Endothelial cell of umbilical vein (primary cell): ENCODE data around the gene TECTA. TPM values are rescaled to one million over a fixed set of nuclear protein-coding genes. Genes with fewer than 3 reads are reported as not detected.

ENCODE experiments used
- BruUV-seq: library from RNA; stranded (reverse); fragments of 400-500 nt; replicated peaks from 2 replicates; lab custom pipeline; 2021; lab: Mats Ljungman, UMichigan
- CTCF ChIA-PET: fragments of 300-600, 350-600 bp; sonication (Branson Sonifier 250); formaldehyde crosslinking; loops from one replicate; lab custom pipeline; 2021; ENCODE audit warnings: antibody characterized with exemption, inconsistent platforms; lab: Charles Lee
- POLR2A ChIA-PET: fragments of 300-600, 350-600 bp; sonication (Branson Sonifier 250); formaldehyde crosslinking; loops from one replicate; lab custom pipeline; 2021; ENCODE audit warnings: antibody characterized with exemption, inconsistent platforms; lab: Charles Lee
- DNase-seq: peaks from one replicate; pipeline ENCODE4 v3.0.0-alpha.2; 2011; ENCODE audit warnings: low read depth, low spot score
- FAIRE-seq: peaks from 2 replicates; lab custom pipeline; 2011; peaks lifted over from hg19 to GRCh38; lab: Jason Lieb, UNC
- H2AFZ ChIP-seq: 2 replicates; pipeline ENCODE4 v1.6.0; 2012; ENCODE audit warnings: low read depth, low read length, control low read depth, inconsistent platforms
- H3K27ac ChIP-seq: 2 replicates; pipeline ENCODE4 v1.5.1; 2011; ENCODE audit warnings: low read depth, mild to moderate bottlenecking, control low read depth, low read length, moderate library complexity; ENCODE audit not compliant: insufficient read depth
- H3K27me3 ChIP-seq, 2 experiments: 2 replicates each; pipeline versions ENCODE4 v1.6.0 to v1.6.1; 2011; ENCODE audit warnings: low read length in 2 of 2, mixed read lengths in 1 of 2; ENCODE audit not compliant: control insufficient read depth in 2 of 2, insufficient read depth in 2 of 2
- H3K36me3 ChIP-seq, 2 experiments: 2 replicates in 1 of 2; 3 replicates in 1 of 2; pipeline ENCODE4 v1.5.1; 2011; ENCODE audit warnings: low read length in 2 of 2, mild to moderate bottlenecking in 1 of 2, moderate library complexity in 1 of 2; ENCODE audit not compliant: control insufficient read depth in 2 of 2, insufficient read depth in 2 of 2; ENCODE audit errors: extremely low read depth in 1 of 2
- H3K4me1 ChIP-seq: 3 replicates; pipeline ENCODE4 v1.5.1; 2011; ENCODE audit warnings: mild to moderate bottlenecking, low read length; ENCODE audit not compliant: control insufficient read depth, insufficient read depth; ENCODE audit errors: extremely low read depth
- H3K4me2 ChIP-seq: 2 replicates; pipeline ENCODE4 v1.6.1; 2011; ENCODE audit warnings: low read length, control low read depth, mixed read lengths; ENCODE audit not compliant: insufficient read depth
- H3K4me3 ChIP-seq, 3 experiments: fragments of 200-600 bp in 1 of 3; sonication (generic), shearing (Covaris generic) in 1 of 3; replicated peaks in 1 of 3; 2 replicates each; pipeline ENCODE4 v1.5.1; 2011 to 2016; ENCODE audit warnings: control low read depth in 3 of 3, low read length in 3 of 3, mild to moderate bottlenecking in 2 of 3, inconsistent platforms in 1 of 3, low read depth in 1 of 3, moderate library complexity in 1 of 3; ENCODE audit not compliant: insufficient read depth in 1 of 3
- H3K79me2 ChIP-seq: 2 replicates; pipeline ENCODE4 v1.6.0; 2012; ENCODE audit warnings: low read length, inconsistent platforms; ENCODE audit not compliant: control insufficient read depth, insufficient read depth
- H3K9ac ChIP-seq: replicated peaks from 2 replicates; pipeline ENCODE3; 2011; ENCODE audit warnings: low read length, control low read depth; ENCODE audit not compliant: insufficient read depth; ENCODE audit errors: extremely low read depth
- H3K9me1 ChIP-seq: replicated peaks from 3 replicates; pipeline ENCODE4 v1.6.0; 2011; ENCODE audit warnings: mild to moderate bottlenecking, low read length; ENCODE audit not compliant: control insufficient read depth, insufficient read depth; ENCODE audit errors: extremely low read depth
- H3K9me3 ChIP-seq: replicated peaks from 2 replicates; pipeline ENCODE4 v1.5.1; 2012; ENCODE audit warnings: low read length, inconsistent platforms; ENCODE audit not compliant: control insufficient read depth, insufficient read depth
- H4K20me1 ChIP-seq: replicated peaks from 2 replicates; pipeline ENCODE3; 2011; ENCODE audit warnings: mild to moderate bottlenecking, low read length; ENCODE audit not compliant: control insufficient read depth, insufficient read depth; ENCODE audit errors: extremely low read depth
- EZH2 ChIP-seq: IDR thresholded peaks from 2 replicates; pipeline ENCODE4 v1.6.1; 2012; ENCODE audit warnings: borderline replicate concordance, low read depth, mild to moderate bottlenecking, moderate library complexity, low read length, inconsistent platforms; ENCODE audit not compliant: severe bottlenecking
- FOS ChIP-seq: IDR thresholded peaks from 2 replicates; pipeline ENCODE4 v1.6.1; 2011; ENCODE audit warnings: mild to moderate bottlenecking, low read length, moderate library complexity, borderline replicate concordance; ENCODE audit not compliant: insufficient read depth
- GATA2 ChIP-seq: IDR thresholded peaks from 2 replicates; pipeline ENCODE4 v1.7.0; 2011; ENCODE audit warnings: low read depth, mild to moderate bottlenecking, moderate library complexity, mixed read lengths, low read length; ENCODE audit not compliant: insufficient read length, insufficient read depth
- JUN ChIP-seq: IDR thresholded peaks from 2 replicates; pipeline ENCODE4 v1.6.1; 2011; ENCODE audit warnings: borderline replicate concordance, low read depth; ENCODE audit not compliant: insufficient read length, insufficient read depth
- MYC ChIP-seq: IDR thresholded peaks from one replicate; pipeline ENCODE4 v1.6.1; 2011; ENCODE audit warnings: mild to moderate bottlenecking, low read depth, low read length
- POLR2A ChIP-seq: IDR thresholded peaks from 2 replicates; pipeline ENCODE4 v1.6.1; 2012; ENCODE audit warnings: low read depth, mild to moderate bottlenecking, control low read depth, low read length
- POLR2AphosphoS5 ChIP-seq: IDR thresholded peaks from 2 replicates; pipeline ENCODE4 v1.6.1; 2012; ENCODE audit warnings: low read depth, mild to moderate bottlenecking, control low read depth, low read length, moderate library complexity; ENCODE audit not compliant: insufficient read depth
- dilution Hi-C: fragments of 300-500 bp; cut with MboI; formaldehyde crosslinking; loops from one replicate; pipeline ENCODE4 v1.15.0; 2019; ENCODE audit warnings: low sequenced_read_pairs; ENCODE audit not compliant: extremely low pct_ligation_motif_present
- intact Hi-C: fragments of 100-400 bp; cut with micrococcal nuclease; formaldehyde crosslinking; loops from one replicate; pipeline ENCODE4 v1.10.0; 2022
- polyA plus RNA-seq, 4 experiments: library from polyadenylated mRNA; depleted of rRNA in 3 of 4; stranded (reverse) in 3 of 4; unstranded in 1 of 4; fragments of >200 nt; gene quantifications; 2 replicates each; pipeline versions ENCODE4 v1.2.1 to v1.2.3, GENCODE V29; 2011 to 2012; ENCODE audit warnings: missing spikeins in 1 of 4
- total RNA-seq: library from RNA; stranded (reverse); gene quantifications from 2 replicates; pipeline ENCODE4 v1.2.3, GENCODE V29; 2021
- TF ChIP-seq, protein P1 (sequence below), 2 donors: IDR thresholded peaks; 1 replicate in 1 of 2; 2 replicates in 1 of 2; pipeline ENCODE4 v1.5.1; 2011; ENCODE audit warnings: low read length in 2 of 2, mild to moderate bottlenecking in 2 of 2, moderate library complexity in 2 of 2, control low read depth in 1 of 2, inconsistent platforms in 1 of 2, low read depth in 1 of 2; ENCODE audit not compliant: insufficient read depth in 1 of 2; ENCODE audit errors: extremely low read depth in 1 of 2
- TF ChIP-seq, protein P2 (sequence below): IDR thresholded peaks from 2 replicates; pipeline ENCODE4 v1.6.1; 2011; ENCODE audit not compliant: insufficient read depth, insufficient read length

Gene TECTA
- total and polyA plus RNA-seq, 2 donors (not counting 3 experiments of a cell fraction or from before 2014, with no cell fraction given), result 0.44 to 0.69 TPM

- no peaks in the 10 kb centered on the region for H3K27me3 ChIP-seq
- no TSS peak for BruUV-seq
- H3K9ac ChIP-seq, result no peak overlapping the region
- POLR2A ChIA-PET, result no interaction called here
- no peaks in the 10 kb centered on the region for H3K79me2 ChIP-seq
- no peak overlapping the region for H3K4me2 ChIP-seq
- H3K27ac ChIP-seq, result no peak overlapping the region
- H2AFZ ChIP-seq, result no peak overlapping the region
- FAIRE-seq, result no peak
- CTCF ChIA-PET, result no interaction called here
- no peak overlapping the region for H3K4me3 ChIP-seq
- dilution Hi-C loops, result no loop called here
- no peaks in the 10 kb centered on the region for H3K36me3 ChIP-seq
- intact Hi-C loops, result no loop called here
- no peaks in the 10 kb centered on the region for H3K9me1 ChIP-seq
- peak; percentile 51 for DNase-seq
- peaks cover 6% of the 10 kb centered on the region for H3K4me1 ChIP-seq
- H3K9me3 ChIP-seq, result no peaks in the 10 kb centered on the region
- no peaks in the 10 kb centered on the region for H4K20me1 ChIP-seq
- TF ChIP-seq POLR2A, result no peak
- no peak for TF ChIP-seq GATA2
- TF ChIP-seq POLR2AphosphoS5, result no peak
- TF ChIP-seq, protein P1, sequence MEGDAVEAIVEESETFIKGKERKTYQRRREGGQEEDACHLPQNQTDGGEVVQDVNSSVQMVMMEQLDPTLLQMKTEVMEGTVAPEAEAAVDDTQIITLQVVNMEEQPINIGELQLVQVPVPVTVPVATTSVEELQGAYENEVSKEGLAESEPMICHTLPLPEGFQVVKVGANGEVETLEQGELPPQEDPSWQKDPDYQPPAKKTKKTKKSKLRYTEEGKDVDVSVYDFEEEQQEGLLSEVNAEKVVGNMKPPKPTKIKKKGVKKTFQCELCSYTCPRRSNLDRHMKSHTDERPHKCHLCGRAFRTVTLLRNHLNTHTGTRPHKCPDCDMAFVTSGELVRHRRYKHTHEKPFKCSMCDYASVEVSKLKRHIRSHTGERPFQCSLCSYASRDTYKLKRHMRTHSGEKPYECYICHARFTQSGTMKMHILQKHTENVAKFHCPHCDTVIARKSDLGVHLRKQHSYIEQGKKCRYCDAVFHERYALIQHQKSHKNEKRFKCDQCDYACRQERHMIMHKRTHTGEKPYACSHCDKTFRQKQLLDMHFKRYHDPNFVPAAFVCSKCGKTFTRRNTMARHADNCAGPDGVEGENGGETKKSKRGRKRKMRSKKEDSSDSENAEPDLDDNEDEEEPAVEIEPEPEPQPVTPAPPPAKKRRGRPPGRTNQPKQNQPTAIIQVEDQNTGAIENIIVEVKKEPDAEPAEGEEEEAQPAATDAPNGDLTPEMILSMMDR (IDR thresholded peaks at IDR 0.05; ENCODE audit: extremely low read depth in 1 of 2, insufficient read depth in 1 of 2, low read depth in 1 of 2, low read length in 2 of 2), result no peak
- TF ChIP-seq EZH2, result no peak
- TF ChIP-seq JUN, result no peak
- TF ChIP-seq, protein P2, sequence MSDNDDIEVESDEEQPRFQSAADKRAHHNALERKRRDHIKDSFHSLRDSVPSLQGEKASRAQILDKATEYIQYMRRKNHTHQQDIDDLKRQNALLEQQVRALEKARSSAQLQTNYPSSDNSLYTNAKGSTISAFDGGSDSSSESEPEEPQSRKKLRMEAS, result no peak
- no peak for TF ChIP-seq MYC
- no peak for TF ChIP-seq FOS
Measured at GRCh38 chr11:121070951-121071845, 29.8 kb upstream of the TECTA start.
